Activated CD4-positive, alpha-beta T cell treated with anti-CD3 and anti-CD28 coated beads, Interleukin-2, amount 10 ng/mL, durations not matched to agents 7 days and 5 days (primary cell): ENCODE measurements around the gene RNF214. TPM values are rescaled to one million over a fixed set of nuclear protein-coding genes. Genes with fewer than 3 reads are reported as not detected.
"Not testable (repeated sequence)": the region's sequence is repeated elsewhere in the genome, so short reads cannot be mapped to it uniquely, and the experiment has no call there.

Experiments used
- CTCF ChIA-PET: fragments of 350-600 bp; sonication (Branson Sonifier 250); formaldehyde crosslinking; loops from one replicate; lab custom pipeline; 2021; ENCODE audit warnings: antibody characterized with exemption; lab: Charles Lee
- POLR2A ChIA-PET: fragments of 350-600 bp; sonication (Branson Sonifier 250); formaldehyde crosslinking; loops from one replicate; lab custom pipeline; 2021; ENCODE audit warnings: antibody characterized with exemption; lab: Charles Lee
- DNase-seq: peaks from one replicate; pipeline ENCODE4 v3.0.0-alpha.2; 2020
- H3K27ac Mint-ChIP-seq: one replicate; pipeline ENCODE4 v1.8.0; 2021; ENCODE audit warnings: mild to moderate bottlenecking, moderate library complexity, mixed read lengths
- H3K27me3 Mint-ChIP-seq: one replicate; pipeline ENCODE4 v1.8.0; 2021; ENCODE audit warnings: mixed read lengths
- H3K36me3 Mint-ChIP-seq: one replicate; pipeline ENCODE4 v1.8.0; 2021; ENCODE audit warnings: low read depth, mixed read lengths
- H3K4me1 Mint-ChIP-seq: one replicate; pipeline ENCODE4 v1.8.0; 2021; ENCODE audit warnings: mixed read lengths
- H3K4me3 Mint-ChIP-seq: one replicate; pipeline ENCODE4 v1.8.0; 2021; ENCODE audit warnings: mild to moderate bottlenecking, moderate library complexity, mixed read lengths
- H3K9me3 Mint-ChIP-seq: one replicate; pipeline ENCODE4 v1.8.0; 2021; ENCODE audit warnings: mixed read lengths
- total RNA-seq, 2 experiments: library from RNA; stranded (reverse); gene quantifications; one replicate each; pipeline ENCODE4 v1.2.3, GENCODE V29; 2021

RNF214 gene
- total RNA-seq, 2 experiments from 2014 or later, result 22.2 to 23.8 TPM

DNA sequence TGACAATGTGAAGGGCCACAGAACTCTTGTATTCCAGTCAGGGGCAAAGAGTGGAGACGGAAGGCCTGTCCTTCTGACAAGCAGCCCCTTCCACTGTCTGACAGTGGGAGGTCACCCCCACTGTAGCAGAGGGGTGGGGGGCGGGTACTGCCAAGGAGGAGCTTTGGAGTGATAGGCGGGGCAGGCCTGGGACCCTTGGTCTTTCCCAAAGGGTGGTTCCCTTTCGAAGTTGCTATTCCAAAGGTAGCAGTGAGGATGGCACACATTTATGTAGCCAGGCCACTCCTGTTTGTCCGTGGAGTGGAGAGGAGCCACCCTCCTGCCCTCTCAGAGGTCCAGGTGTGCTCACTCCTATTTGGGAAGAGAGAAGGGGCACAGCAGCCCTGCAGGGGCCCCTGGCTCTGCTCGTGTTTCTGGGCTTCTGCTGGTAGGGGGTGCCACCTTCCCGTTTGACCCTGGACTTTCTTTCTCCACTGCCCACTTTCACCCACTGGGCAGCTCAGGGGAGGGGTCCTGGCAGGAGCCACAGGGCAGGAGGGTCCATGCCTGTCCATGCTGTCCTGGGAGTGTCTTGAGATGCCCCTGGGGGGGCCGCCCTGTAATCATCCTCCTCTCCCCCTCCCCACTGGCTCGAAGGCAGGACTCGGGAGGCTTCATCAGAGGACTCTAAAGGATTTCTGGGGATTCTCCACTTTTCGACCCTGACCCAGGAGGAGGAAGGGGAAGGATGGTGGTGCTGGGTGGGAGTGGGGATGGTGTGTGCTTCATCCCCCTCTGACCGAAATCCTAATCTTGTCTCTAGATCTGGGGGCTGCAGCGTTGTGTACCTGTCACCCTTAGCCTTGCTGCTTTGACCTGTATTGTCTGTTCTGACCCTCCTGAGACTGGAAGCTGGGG lies 32.3 kb upstream of the RNF214 start:
- H3K4me3 Mint-ChIP-seq, result no peak overlapping the region
- peaks cover 13% of the 10 kb centered on the region for H3K36me3 Mint-ChIP-seq
- no peaks in the 10 kb centered on the region for H3K27me3 Mint-ChIP-seq
- H3K4me1 Mint-ChIP-seq, result peaks cover 2% of the 10 kb centered on the region
- CTCF ChIA-PET, result no interaction called here
- no peak for DNase-seq
- H3K9me3 Mint-ChIP-seq, result no peaks in the 10 kb centered on the region
- POLR2A ChIA-PET, result no interaction called here
- no peak overlapping the region for H3K27ac Mint-ChIP-seq

DNA sequence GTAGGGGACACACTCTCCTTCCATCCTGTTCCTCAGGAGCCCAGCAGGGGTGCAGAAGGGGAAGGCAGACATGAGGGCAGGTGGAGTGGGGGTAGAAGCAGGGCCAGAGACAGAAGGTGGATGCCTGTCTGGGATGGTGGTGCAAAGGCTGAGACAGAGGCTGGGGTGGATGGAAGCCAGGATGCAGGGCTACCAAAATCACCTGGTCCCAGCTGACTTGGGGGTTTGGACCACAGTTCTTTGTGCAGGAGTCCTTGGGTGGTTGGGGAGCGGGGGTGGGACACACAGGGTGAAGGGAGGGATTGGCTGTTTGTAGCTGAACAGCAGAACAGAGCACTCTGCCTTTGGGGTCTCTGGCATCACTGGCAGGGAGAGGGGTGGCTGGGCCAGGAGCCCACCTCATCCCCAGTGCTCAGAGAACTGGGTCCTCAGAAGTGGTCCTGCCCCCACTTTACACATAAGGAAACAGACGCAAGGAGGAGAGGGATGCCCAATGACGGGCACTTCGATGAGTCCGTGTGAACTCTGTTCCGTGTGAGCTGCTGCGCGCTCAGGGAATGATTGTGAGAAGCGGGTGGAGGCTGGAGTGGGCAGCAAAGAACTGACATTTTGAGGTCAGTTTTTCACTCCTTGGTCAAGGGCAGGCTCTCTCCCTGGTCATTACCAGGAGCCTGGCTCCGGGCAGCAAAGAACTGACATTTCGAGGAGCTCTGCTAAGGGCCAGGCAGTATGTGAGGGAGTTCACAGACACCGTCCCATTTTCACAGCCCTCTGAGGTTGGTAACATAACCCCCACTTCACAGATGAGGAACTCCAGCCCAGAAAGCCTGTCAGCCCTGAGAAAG lies 31.4 kb upstream of the RNF214 start:
- ChIA-PET POLR2A (no interaction called here), CTCF (interaction anchor here (3.2 kb wide), 1 partner anchor 20 kb away, joined by 15 read pairs; no protein-coding TSS in a partner anchor)
- H3K9me3 Mint-ChIP-seq, result no peaks in the 10 kb centered on the region
- no peak overlapping the region for H3K4me3 Mint-ChIP-seq
- no peak overlapping the region for H3K27ac Mint-ChIP-seq
- no peaks in the 10 kb centered on the region for H3K27me3 Mint-ChIP-seq
- no peak for DNase-seq
- H3K4me1 Mint-ChIP-seq, result no peaks in the 10 kb centered on the region
- H3K36me3 Mint-ChIP-seq, result peaks cover 17% of the 10 kb centered on the region

DNA sequence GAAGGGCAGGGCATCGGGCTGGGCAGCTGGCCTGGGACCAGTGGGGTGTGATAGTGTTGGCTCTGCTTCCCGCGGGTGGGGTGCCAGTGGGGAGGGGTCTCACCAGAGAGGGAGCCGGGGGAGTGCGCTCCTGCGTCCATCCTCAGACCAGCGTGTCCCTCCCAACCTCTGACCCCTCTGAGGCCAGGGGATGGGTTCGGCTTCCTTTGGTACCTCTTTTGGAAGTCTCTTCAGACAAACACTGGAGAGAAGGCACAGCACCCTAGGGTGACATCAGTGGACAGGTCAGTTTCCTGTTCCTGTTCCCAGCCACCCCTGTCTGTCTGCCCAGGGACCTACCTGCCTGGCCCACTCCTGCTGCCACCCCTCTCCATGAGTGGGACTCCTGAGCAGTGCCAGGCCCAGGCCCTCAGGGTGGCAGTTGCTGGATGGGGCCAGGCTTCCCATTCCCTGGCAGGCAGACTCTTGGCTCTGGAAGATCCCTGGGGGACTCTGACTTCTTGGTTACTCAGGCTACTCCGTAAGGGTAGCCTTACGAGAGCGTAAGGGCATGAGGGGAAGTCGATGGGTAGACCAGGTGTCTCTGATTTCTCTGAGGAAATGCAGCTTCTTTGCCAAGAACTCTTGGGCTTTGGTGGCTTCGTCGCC lies 30.7 kb upstream of the RNF214 start:
- Mint-ChIP-seq H3K36me3 (peaks cover 19% of the 10 kb centered on the region), H3K27ac (peak overlapping the region; percentile 31), H3K4me3 (no peak overlapping the region), H3K9me3 (no peaks in the 10 kb centered on the region), H3K4me1 (no peaks in the 10 kb centered on the region), H3K27me3 (no peaks in the 10 kb centered on the region)
- POLR2A ChIA-PET, result no interaction called here
- no peak for DNase-seq
- CTCF ChIA-PET, result interaction anchor here (1.4 to 3.2 kb wide), 3 partner anchors 20 to 30 kb away, joined by 3 to 15 read pairs (median 6); partner anchors contain the start of genes PCSK7 and RNF214

DNA sequence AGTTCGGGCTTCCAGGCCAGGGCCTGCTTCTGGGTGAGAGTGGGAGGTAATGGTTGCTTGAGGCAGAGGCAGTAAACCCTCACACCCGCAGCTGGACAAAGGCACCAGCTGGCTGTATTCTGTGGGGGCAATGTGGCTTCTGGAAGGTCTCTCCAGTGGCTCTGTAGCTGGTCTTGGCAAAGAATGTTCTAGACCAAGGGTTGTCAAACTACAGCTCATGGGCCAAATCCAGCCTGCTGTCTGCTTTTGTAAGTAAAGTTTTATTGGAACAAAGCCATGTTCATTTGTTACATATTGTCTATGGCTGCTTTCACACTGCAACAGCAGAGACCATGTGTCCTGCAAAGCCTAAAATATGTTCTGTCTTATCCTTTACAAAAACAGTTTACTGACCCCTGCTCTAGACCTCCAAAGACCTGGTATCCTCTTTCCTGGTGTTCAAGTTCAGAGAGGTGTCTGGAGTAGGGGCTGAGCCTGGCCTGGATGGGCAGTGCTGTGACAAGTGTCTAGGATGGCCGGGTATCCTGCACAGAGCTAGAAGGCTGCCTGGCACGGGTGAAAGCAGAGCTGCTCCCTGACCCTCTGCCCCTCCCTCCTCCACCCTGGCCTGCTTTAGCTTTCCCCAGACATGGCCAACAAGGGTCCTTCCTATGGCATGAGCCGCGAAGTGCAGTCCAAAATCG lies 29.9 kb upstream of the RNF214 start:
- ChIA-PET CTCF (interaction anchor here (0.7 to 3.2 kb wide), 5 partner anchors 9 to 31 kb away, joined by 3 to 15 read pairs (median 3); partner anchors contain the start of genes PCSK7 and RNF214), POLR2A (no interaction called here)
- Mint-ChIP-seq H3K36me3 (peaks cover 19% of the 10 kb centered on the region), H3K27ac (peak overlapping the region; percentile 31), H3K4me3 (no peak overlapping the region), H3K4me1 (no peaks in the 10 kb centered on the region), H3K9me3 (no peaks in the 10 kb centered on the region), H3K27me3 (no peaks in the 10 kb centered on the region)
- no peak for DNase-seq

DNA sequence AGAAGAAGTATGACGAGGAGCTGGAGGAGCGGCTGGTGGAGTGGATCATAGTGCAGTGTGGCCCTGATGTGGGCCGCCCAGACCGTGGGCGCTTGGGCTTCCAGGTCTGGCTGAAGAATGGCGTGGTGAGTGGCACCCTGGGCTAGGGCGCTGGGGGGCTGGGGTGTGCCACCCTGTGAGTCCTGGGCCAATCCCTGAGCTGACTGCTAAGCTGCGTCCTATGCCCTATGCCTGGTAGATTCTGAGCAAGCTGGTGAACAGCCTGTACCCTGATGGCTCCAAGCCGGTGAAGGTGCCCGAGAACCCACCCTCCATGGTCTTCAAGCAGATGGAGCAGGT lies 29.4 kb upstream of the RNF214 start:
- H3K4me1 Mint-ChIP-seq, result no peaks in the 10 kb centered on the region
- H3K4me3 Mint-ChIP-seq, result no peak overlapping the region
- H3K9me3 Mint-ChIP-seq, result no peaks in the 10 kb centered on the region
- CTCF ChIA-PET, result interaction anchor here (0.7 to 3.2 kb wide), 5 partner anchors 8 to 30 kb away, joined by 3 to 15 read pairs (median 3); partner anchors contain the start of genes PCSK7 and RNF214
- POLR2A ChIA-PET, result no interaction called here
- H3K27me3 Mint-ChIP-seq, result no peaks in the 10 kb centered on the region
- DNase-seq, result no peak
- no peak overlapping the region for H3K27ac Mint-ChIP-seq
- peaks cover 19% of the 10 kb centered on the region for H3K36me3 Mint-ChIP-seq

DNA sequence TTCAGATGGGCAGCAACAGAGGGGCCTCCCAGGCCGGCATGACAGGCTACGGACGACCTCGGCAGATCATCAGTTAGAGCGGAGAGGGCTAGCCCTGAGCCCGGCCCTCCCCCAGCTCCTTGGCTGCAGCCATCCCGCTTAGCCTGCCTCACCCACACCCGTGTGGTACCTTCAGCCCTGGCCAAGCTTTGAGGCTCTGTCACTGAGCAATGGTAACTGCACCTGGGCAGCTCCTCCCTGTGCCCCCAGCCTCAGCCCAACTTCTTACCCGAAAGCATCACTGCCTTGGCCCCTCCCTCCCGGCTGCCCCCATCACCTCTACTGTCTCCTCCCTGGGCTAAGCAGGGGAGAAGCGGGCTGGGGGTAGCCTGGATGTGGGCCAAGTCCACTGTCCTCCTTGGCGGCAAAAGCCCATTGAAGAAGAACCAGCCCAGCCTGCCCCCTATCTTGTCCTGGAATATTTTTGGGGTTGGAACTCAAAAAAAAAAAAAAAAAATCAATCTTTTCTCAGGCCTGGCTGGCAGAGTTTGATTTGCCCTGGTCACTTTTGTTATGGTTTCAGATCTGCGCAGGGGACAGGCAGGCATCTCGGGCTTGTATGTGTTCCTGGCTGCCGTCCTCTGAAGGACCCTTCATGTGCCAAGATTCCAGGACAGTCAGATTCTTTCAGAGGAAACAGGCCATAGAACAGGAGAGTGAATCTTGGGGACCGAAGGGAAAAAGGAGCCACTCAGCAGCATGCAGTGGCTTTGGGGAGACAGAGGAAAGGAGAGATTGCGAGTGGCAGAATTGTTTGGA lies 28.0 kb upstream of the RNF214 start:
- Mint-ChIP-seq H3K4me1 (no peaks in the 10 kb centered on the region), H3K4me3 (no peak overlapping the region), H3K36me3 (peaks cover 23% of the 10 kb centered on the region), H3K27me3 (no peaks in the 10 kb centered on the region), H3K27ac (no peak overlapping the region), H3K9me3 (no peaks in the 10 kb centered on the region)
- ChIA-PET CTCF (interaction anchor here (3.2 kb wide), 1 partner anchor 23 kb away, joined by 15 read pairs; no protein-coding TSS in a partner anchor), POLR2A (no interaction called here)
- no peak for DNase-seq

DNA sequence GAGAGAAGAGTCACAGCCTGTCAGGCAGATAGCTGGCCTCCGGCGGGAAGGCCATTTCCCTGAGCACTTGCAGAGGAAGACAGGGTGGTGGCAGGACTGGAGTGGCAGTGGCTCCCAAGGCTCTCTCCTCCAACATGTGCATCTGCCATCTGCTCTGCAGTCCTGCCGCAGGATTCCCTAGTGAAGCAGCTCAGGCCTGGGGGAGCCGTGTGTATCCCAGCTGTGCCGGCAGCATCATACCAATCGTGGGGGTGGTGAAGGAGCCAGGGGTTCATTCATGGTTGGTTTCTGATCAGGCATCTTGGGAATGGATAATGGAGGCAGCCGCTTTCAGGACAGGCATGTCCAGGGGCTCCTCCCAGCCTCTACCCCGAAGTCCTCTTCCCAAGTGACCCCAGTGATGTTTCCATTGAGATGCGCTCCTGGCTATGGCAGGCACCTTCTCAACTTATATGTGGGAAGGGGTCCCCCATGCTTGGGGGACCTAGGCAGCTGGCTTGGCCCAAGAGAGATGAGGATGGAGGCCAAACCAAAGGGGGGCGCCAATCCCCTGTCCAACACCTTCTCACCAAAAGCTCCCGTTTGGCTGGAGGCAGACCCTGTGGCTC lies 27.2 kb upstream of the RNF214 start:
- no peaks in the 10 kb centered on the region for H3K27me3 Mint-ChIP-seq
- H3K27ac Mint-ChIP-seq, result no peak overlapping the region
- no peaks in the 10 kb centered on the region for H3K4me1 Mint-ChIP-seq
- no peak overlapping the region for H3K4me3 Mint-ChIP-seq
- DNase-seq, result no peak
- peaks cover 29% of the 10 kb centered on the region for H3K36me3 Mint-ChIP-seq
- no peaks in the 10 kb centered on the region for H3K9me3 Mint-ChIP-seq
- POLR2A ChIA-PET, result no interaction called here
- CTCF ChIA-PET, result no interaction called here

DNA sequence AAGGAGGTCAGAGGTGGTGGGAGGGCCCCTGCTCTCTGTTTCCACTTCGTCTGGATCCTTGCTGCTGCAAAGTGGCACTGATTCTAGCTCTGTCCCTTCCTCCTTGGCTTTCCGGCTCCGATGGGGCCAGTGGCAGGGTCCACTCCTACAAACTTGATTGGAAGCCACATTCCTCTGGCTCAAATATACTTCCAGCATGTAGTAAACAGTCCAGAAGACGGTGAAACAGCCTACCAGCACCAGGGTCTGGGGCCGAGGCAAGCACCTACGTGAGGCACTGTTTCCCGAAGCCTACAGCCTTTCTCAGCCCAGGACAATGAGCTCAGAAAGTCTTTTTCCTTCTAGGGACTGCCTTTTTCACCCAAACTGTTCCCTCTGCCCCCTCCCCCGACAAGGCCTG lies 26.4 kb upstream of the RNF214 start:
- H3K27ac Mint-ChIP-seq, H3K27me3 Mint-ChIP-seq, H3K9me3 Mint-ChIP-seq, H3K4me3 Mint-ChIP-seq, DNase-seq, POLR2A ChIA-PET, CTCF ChIA-PET, H3K4me1 Mint-ChIP-seq: not testable (repeated sequence)
- H3K36me3 Mint-ChIP-seq, result peaks cover 34% of the 10 kb centered on the region

DNA sequence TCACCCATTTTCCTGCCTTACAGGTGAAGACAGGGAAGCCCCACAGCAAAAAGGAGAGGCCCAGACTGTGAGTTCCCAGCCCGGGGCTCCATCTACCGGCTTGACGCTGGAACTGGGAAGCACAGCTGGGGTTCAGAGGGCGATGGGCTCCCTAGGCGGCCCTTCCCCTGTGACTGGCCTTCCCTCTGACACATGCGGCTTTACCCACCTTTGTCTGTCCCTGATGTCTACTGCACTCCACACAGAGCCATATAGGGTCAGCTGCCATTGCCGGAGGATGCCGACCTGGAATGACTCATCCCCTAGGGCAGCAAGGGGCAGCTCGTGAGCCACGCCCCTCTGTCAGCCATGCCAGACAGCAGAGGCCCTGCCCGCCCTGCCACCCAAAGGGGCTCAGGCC lies 25.6 kb upstream of the RNF214 start:
- H3K4me1 Mint-ChIP-seq, H3K4me3 Mint-ChIP-seq, H3K9me3 Mint-ChIP-seq, CTCF ChIA-PET, POLR2A ChIA-PET, H3K27me3 Mint-ChIP-seq, DNase-seq, H3K27ac Mint-ChIP-seq: not testable (repeated sequence)
- peaks cover 40% of the 10 kb centered on the region for H3K36me3 Mint-ChIP-seq

DNA sequence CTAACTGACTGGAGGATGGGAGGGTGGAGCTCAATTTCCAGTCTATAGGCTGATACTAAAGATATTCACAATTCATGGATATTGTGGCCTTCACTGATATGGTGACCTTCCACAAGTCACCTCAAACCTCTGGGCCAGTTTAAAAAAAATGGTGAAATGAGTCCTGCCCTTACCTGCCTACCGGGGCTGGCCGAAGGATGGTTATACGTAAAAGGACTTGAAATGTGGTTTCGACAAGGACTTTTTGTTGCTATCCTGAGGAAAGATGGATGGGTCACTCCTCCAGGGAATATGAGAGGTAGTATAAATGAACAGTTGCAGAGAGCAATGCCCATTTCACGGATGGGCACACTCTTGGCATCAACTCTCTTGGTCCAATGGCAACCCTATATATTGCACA lies 25.0 kb upstream of the RNF214 start:
- POLR2A ChIA-PET, DNase-seq, H3K9me3 Mint-ChIP-seq, CTCF ChIA-PET, H3K4me1 Mint-ChIP-seq, H3K27ac Mint-ChIP-seq, H3K27me3 Mint-ChIP-seq, H3K4me3 Mint-ChIP-seq: not testable (repeated sequence)
- H3K36me3 Mint-ChIP-seq, result peaks cover 43% of the 10 kb centered on the region

DNA sequence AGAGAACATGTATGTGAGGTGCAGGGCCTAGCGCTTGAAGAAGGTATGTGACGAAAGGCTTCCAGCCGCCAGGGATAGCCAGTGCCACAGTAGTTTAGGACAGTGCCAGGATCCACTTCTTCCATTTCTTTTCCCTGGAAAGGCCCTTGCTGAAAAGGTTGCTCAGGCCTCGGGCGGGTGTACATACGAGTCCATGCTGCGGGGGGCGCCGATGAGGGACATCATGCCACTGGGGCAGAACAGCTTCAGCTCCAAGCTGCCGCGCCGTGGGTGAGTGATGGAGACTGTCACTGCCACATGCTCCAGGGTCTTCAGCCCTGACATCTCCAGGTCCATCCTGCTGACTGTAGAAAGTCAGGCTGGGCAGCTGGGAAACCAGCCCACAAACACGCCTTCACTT lies 23.8 kb upstream of the RNF214 start:
- H3K9me3 Mint-ChIP-seq, H3K4me3 Mint-ChIP-seq, CTCF ChIA-PET, POLR2A ChIA-PET, DNase-seq, H3K4me1 Mint-ChIP-seq, H3K27me3 Mint-ChIP-seq, H3K27ac Mint-ChIP-seq: not testable (repeated sequence)
- H3K36me3 Mint-ChIP-seq, result peaks cover 46% of the 10 kb centered on the region
